Measurements from ENCODE around the gene ZNFX1.
"Not testable (repeated sequence)": the region's sequence is repeated elsewhere in the genome, so short reads cannot be mapped to it uniquely, and the experiment has no call there.

DNA sequence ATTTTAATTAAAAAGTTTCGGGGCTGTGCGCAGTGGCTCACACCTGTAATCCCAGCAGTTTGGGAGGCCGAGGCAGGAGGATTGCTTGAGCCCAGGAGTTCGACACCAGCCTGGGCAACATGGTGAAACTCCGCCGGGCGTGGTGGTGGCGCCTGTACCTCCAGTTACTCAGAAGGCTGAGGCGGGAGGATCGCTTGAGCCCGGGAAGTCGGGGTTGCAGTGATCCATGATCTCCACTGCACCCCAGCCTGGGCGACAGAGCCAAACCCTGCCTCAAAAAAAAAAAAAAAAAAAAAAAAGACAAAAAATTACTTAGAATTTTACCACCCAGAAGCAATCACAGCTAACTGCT is 59.1 kb downstream of the ZNFX1 start:
- TF ChIP-seq, protein P1, sequence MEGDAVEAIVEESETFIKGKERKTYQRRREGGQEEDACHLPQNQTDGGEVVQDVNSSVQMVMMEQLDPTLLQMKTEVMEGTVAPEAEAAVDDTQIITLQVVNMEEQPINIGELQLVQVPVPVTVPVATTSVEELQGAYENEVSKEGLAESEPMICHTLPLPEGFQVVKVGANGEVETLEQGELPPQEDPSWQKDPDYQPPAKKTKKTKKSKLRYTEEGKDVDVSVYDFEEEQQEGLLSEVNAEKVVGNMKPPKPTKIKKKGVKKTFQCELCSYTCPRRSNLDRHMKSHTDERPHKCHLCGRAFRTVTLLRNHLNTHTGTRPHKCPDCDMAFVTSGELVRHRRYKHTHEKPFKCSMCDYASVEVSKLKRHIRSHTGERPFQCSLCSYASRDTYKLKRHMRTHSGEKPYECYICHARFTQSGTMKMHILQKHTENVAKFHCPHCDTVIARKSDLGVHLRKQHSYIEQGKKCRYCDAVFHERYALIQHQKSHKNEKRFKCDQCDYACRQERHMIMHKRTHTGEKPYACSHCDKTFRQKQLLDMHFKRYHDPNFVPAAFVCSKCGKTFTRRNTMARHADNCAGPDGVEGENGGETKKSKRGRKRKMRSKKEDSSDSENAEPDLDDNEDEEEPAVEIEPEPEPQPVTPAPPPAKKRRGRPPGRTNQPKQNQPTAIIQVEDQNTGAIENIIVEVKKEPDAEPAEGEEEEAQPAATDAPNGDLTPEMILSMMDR (conservative IDR thresholded peaks at IDR 0.05 in 1 of 2, IDR thresholded peaks at IDR 0.05 in 1 of 2; ENCODE audit: low read depth in 1 of 2, low read length in 2 of 2): not testable (repeated sequence)
- not testable (repeated sequence) for TF ChIP-seq EZH2 (IDR thresholded peaks at IDR 0.05; ENCODE audit: low read length, missing control alignments)
